ENCODE data around the gene SUCLG2.
A peak's percentile ranks its signal among the peaks of the same experiment; 100 is the strongest.

Gene SUCLG2

GRCh38 chr3:67437090-67437489 lies 217.3 kb downstream of the SUCLG2 start:
- DNase-seq: no peak

GRCh38 chr3:67433109-67433508 lies 221.3 kb downstream of the SUCLG2 start:
- no peak for DNase-seq

DNA sequence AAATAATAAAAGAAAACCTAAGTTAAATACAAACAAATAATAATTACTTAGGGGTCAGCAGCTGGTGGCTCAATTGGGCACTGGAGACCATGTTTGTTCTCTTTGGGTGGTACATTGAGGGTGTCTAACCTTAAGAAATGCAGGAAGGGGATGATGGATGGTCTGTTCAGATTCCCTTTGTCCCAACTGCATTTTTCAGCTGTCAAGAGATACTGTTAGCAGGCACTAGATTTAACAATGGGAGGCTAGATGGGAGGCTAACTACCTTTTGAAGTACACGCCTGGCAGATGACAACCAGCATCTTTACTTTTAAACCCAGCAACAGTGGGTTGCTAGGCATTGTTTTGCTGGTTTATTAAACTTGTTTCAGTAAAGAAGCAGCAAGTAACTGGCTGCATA lies 222.5 kb downstream of the SUCLG2 start:
- DNase-seq: no peak

GRCh38 chr3:67423722-67424121 lies 230.7 kb downstream of the SUCLG2 start:
- no peak for DNase-seq

DNA sequence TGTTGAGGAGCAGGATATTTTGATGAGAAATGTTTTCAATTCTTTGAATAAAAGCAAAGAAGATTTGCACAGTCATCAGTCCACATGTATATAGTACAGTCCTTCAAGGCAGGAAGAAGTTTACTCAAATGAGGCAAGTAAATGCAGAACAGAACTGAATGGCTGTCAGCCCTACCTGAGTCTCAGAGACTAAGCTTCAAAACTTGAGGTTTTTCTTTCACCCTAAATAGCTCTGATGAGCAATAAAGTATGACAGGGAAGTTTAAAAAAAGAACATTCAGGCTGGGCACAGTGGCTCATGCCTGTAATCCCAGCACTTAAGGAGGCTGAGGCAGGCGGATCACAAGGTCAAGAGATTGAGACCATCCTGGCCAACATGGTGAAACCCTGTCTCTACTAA lies 232.5 kb downstream of the SUCLG2 start:
- no peak for DNase-seq

GRCh38 chr3:67419779-67420178 lies 234.6 kb downstream of the SUCLG2 start:
- no peak for DNase-seq

DNA sequence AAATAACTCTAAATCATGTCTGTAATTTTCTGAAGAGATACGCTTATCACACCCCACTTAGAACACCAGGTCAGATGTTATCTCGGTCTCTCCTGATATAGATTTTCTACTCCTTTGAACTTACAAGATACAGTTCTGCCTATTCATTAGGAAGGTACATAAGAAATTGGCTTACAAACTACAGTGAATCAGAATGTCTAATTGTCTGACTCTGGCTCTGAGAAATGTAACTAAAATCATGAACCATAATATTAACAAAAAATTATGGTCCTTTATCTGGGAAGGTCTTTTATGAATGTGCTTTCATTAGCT lies 235.2 kb downstream of the SUCLG2 start:
- DNase-seq: no peak

DNA sequence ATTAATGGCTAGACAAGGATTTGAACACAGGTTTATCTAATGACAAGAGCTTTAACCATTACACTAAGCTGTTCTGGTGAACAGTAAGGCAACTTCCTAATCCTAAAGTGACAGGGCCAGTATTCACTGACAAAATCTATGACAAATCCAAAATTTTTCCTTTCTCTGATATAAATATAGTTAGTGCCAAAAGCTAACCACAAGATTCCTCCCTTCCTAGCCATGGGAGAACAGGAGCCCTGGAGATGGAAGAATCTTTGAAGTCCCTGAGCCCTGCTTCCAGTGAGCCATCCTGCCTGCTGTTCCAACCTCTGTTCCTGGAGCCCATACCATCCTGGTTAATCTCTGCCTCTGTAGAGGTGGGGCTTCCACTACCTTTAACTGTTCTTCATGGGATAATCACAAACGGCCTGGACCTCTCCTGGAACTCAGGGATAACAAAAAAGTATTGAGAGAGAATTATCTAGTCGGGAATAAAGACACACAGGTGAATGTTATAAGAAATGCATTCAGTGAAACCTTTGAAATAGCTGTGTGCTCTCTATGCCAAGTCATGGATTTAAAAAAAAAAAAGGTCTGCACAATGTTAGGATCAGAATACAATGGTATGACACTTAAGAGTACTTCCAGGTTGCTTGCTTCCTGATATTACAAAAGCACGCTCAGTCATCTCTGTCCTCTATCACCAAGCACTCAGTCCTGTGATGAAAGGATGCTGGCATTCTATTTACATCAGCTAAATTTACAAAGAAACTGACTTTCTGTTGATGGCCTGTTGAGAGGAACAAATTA lies 235.8 kb downstream of the SUCLG2 start:
- no peak for DNase-seq

DNA sequence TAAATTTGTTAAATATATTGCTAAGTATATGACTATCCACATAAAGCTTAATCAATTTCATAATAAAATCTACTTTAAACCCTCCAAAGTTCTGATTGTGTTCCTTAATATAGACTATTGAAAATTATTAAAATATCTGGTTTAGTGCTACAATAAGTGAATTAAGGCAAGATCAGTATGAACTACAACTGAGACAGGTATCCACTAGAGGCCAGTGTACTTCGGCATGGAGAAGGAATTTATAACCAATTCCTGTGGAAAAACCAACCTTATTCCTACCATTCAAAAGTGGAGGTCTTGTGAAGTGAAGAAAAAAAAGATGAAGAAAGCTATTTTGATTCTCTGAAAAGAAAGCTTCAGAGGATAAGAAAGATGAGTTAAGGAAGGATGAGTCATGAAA lies 237.7 kb downstream of the SUCLG2 start:
- DNase-seq: no peak

DNA sequence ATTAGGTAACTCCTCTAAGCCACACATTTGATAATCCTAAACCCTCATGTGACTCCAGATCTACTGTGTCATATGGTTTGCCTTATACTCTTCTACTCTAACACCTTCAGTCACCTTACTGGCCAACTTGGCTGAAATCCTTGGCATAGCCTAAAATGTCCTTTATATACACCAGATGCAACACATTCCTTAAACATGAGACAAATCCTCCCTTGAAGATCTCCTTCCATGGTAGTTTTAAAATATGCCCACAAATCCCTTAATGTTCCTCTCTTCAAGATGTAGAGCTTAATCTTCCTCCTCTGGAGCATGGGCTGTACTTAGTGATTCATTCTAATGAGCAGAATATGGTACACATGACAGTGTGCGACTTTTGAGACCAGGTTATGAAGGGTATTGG lies 238.9 kb downstream of the SUCLG2 start:
- DNase-seq: no peak

GRCh38 chr3:67414740-67415139 lies 239.7 kb downstream of the SUCLG2 start:
- no peak for DNase-seq

- no peak for DNase-seq
Observed at GRCh38 chr3:67405193-67405592, 249.2 kb downstream of the SUCLG2 start.

DNA sequence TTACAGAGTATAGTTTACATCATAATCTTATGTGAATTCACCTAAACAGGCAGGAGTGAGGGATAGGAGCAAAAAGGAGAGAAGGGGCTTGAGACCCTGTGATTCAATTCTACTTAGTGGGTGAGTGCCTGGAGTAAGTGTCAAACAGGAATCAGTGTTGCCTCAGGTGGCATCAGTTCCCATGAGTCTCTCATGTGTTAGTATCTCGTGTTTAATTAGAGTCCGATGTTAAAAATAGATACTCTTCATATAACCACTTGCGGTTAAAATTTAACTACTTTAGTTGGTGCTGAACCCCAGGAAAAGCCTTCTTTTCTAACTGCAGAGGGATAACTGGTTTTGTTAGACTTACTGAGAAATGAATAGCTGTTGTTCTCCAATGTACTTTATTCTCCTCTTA lies 251.5 kb downstream of the SUCLG2 start:
- DNase-seq: no peak

DNA sequence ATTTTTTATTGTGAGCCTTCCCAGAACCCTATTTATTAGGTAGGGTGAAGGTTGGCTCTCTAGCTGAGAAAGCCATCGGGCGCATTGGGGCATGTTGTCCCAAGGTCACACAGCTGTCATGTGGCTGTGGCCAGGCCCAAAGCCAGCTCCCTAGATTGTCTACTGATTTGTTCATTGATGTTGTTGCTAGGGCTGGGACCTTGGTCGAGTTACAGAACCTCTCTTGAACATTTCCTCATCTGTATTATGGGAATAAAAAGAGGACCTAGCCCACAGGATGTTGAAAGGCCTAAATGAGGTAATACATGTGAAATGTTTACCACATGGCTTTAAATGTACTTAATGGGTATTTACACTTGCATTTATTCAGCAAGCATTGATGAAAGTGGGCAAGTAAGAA lies 252.5 kb downstream of the SUCLG2 start:
- DNase-seq: no peak

GRCh38 chr3:67400476-67400875 lies 253.9 kb downstream of the SUCLG2 start:
- no peak for DNase-seq

DNA sequence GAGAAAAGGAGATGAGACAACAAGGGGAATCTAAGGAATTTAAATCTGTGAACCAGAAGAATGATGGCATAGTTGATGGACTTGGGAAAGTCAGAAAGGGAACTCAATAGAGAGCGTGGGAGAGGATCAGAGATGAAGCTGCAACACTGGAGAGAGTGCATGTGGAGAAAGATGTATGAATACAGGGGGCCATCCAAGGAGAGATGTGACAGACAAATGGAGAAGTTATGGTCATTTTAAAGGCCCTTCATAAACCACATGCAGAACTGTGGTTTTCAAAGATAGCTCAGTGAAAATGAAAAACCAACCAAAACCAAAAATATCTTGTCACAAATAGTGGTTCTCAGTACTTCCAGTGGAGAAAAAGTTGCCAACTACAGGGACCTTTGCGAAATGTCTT lies 265.2 kb downstream of the SUCLG2 start:
- DNase-seq: no peak

DNA sequence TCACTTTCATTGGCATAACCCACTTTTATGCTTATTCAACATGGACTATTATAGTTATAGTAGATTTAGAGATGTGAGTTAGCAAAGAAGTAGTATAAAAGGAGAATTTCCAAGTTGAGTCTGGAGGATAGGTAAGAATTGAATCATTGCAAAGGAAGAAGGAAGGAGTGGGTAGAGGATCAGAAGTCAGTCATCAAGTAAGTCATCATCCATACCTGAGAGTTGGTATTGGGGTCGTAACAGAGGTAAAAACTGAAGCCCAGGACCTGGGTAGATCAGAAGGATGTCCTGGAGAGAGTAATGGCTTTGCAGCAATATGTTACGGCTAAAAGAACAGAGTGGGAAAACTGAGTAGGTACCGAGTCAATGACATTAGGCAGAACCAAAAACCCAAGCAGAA lies 265.7 kb downstream of the SUCLG2 start:
- no peak for DNase-seq

GRCh38 chr3:67386451-67386850 lies 268.0 kb downstream of the SUCLG2 start:
- no peak for DNase-seq

DNA sequence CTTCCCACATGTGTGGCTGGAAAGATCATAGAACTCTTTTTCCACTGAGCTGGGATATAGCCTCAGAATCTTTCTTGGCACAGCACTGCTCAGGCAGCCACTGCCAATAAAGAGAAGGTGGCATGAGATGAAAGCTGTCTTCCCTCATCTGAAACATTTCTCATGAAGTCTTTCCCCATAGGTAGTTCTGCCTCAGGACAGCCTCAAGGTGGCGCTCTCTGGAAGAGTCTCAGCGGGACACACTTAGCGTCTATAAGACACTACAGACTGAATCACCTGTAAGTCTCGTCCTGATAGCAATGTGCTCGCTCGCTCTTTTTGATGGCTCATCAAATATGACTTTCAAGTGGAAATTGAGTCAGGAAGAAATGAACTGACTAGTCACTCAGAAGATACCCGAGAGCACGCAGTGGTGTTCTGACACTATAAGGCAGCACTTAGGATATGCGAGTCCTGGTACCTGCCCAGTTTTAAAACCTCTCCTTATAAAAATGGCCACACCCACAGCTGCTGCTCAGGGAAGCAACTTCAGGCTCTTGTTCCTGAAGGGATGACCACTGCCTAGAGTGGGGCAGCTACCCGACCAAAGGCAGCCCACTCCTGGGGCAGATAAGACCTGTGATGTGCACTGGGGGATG lies 269.5 kb downstream of the SUCLG2 start:
- peak; percentile 11 for DNase-seq

GRCh38 chr3:67384016-67384415 lies 270.4 kb downstream of the SUCLG2 start:
- no peak for DNase-seq

- no peak for DNase-seq
Observed at GRCh38 chr3:67383379-67383778, 271.0 kb downstream of the SUCLG2 start.

GRCh38 chr3:67382536-67382935 lies 271.9 kb downstream of the SUCLG2 start:
- no peak for DNase-seq

GRCh38 chr3:67381667-67382272 lies 272.6 kb downstream of the SUCLG2 start:
- DNase-seq: no peak

- no peak for DNase-seq
Observed at GRCh38 chr3:67380118-67380517, 274.3 kb downstream of the SUCLG2 start.

All from T-helper 9 cell (primary cell).